Measurements from ENCODE around the gene GGT6.

Gene GGT6

DNA sequence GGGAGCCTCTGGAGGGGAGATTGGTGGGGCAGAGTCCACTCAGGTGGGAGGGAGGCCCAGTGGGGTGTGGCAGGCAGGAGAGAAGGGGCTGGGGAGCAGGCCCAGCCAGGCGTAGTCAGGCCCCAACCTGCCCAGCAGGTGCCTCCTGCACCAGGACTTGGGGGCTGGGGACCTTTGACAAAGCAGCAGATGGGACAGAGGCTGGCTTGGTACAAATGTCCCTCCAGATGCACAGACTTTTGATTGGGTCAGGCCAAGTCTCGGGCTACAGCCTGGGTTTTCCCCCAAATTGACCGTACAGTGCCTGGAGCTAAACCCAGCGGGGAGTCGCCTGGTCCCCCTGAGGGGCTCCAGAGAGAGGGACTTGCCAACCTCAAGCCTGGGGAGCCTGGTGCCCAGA is 411 bp downstream of the GGT6 start:
- no peak for DNase-seq (ENCODE audit: low spot score)
- no peak for TF ChIP-seq CTCF (IDR thresholded peaks at IDR 0.05; ENCODE audit: extremely low read depth, missing control alignments)

- no peak for TF ChIP-seq CTCF (IDR thresholded peaks at IDR 0.05; ENCODE audit: extremely low read depth, missing control alignments)
- no peak for DNase-seq (ENCODE audit: low spot score)
Observed at GRCh38 chr17:4559139-4559791, 1.1 kb downstream of the GGT6 start.

GRCh38 chr17:4558347-4558971 is 1.9 kb downstream of the GGT6 start:
- TF ChIP-seq CTCF (IDR thresholded peaks at IDR 0.05; ENCODE audit: extremely low read depth, missing control alignments) = no peak
- DNase-seq (ENCODE audit: low spot score) = no peak

- TF ChIP-seq CTCF (IDR thresholded peaks at IDR 0.05; ENCODE audit: extremely low read depth, missing control alignments) = no peak
- no peak for DNase-seq (ENCODE audit: low spot score)
Observed at GRCh38 chr17:4557626-4558346, 2.6 kb downstream of the GGT6 start.

DNA sequence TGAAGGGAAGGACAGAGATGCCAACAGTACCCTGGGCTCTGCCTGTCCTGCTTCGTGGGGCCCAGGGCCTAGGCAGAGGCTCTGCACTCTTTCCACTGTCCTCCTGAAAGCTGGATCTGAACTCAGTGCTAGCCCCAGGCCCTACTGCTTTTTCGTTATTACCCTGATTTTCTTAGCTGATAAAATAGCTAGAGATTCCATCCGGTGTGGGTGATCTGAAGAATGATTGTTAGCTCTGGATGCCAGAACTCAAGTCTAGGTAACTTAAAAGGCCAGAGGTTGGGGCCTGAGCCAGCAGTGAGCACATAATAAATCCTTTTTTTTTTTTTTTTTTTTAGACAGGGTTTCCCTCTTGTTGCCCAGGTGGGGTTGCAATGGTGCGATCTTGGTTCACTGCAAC is 3.4 kb downstream of the GGT6 start:
- DNase-seq (ENCODE audit: low spot score) = no peak
- no peak for TF ChIP-seq CTCF (IDR thresholded peaks at IDR 0.05; ENCODE audit: extremely low read depth, missing control alignments)

DNA sequence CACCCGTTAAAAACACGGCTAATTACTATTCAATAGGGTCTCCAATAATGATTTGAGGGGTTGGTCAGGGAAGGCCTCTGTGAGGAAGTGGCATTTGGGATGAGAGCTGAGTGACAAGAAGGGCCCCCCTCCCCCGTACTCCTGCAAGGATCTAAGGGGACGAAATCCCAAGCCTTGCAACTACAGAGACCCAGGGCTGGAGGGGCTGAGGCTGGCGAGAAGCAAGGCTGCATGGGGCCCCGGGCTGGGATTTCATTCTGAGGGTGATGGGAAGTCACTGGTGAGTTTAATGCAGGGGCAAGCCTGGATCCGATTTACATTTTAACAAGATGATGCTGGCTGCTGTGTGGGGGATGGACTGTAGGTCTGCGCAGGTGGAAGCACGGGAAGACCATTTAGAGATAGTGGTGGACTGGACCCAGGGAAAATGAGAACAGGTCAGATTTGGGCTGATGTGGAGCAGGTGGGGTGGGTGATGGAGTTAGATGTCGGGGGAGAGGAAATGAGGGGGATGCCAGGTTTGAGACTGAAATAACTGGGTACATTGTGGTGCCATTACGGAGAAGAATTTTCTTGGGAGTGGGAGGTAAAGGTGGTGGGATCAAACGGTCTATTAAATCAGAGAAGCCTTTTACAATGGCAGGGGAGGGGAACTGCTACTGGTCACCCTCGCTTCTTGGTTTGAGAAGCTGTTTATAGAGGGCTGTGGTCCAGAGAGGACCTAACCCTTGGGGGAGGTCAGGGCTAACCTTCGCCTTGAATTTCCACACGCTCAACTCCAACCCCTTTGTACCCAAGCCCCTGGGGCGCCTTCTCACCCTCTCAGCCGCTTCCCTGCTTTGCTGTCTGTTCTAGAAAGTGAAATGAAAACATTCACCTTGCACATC is 4.3 kb downstream of the GGT6 start:
- TF ChIP-seq CTCF (IDR thresholded peaks at IDR 0.05; ENCODE audit: extremely low read depth, missing control alignments) = no peak
- DNase-seq (ENCODE audit: low spot score) = no peak

All from GM20000 (cell line).